Brain microvascular endothelial cell (primary cell): ENCODE results near the gene CENPB.

Source experiments
- DNase-seq: peaks from one replicate; pipeline ENCODE4 v3.0.0-alpha.2; 2020
- H3K27ac ChIP-seq: fragments of 250-450 bp; sonication (Bioruptor Pico); 2 replicates; pipeline ENCODE4 v1.5.1; 2020; ENCODE audit warnings: mild to moderate bottlenecking, moderate library complexity
- H3K27me3 ChIP-seq: fragments of 250-450 bp; sonication (Bioruptor Pico); replicated peaks from 2 replicates; pipeline ENCODE4 v1.5.1; 2020; ENCODE audit warnings: mild to moderate bottlenecking
- H3K36me3 ChIP-seq: fragments of 250-450 bp; sonication (Bioruptor Pico); replicated peaks from 2 replicates; pipeline ENCODE4 v1.5.1; 2020; ENCODE audit warnings: mild to moderate bottlenecking
- H3K4me3 ChIP-seq: 2 replicates; pipeline ENCODE4 v1.5.1; 2011; ENCODE audit warnings: low read depth, mild to moderate bottlenecking, control low read depth, low read length, moderate library complexity
- CTCF ChIP-seq: IDR thresholded peaks from 2 replicates; pipeline ENCODE4 v1.5.1; 2011; ENCODE audit warnings: low read depth, mild to moderate bottlenecking, moderate library complexity, low read length, control low read depth, inconsistent platforms; ENCODE audit errors: missing control alignments
- in situ Hi-C: cut with HindIII; loops from 2 replicates; pipeline ENCODE4 v1.10.0; 2017; ENCODE audit warnings: low sequenced_read_pairs, low pct_ligation_motif_present

CENPB gene

GRCh38 chr20:3777716-3778629 lies 8.6 kb downstream of the CENPB start:
- TF ChIP-seq CTCF: no peak
- no peaks in the 10 kb centered on the region for H3K36me3 ChIP-seq
- in situ Hi-C loops: no loop called here

GRCh38 chr20:3777381-3777715 lies 9.2 kb downstream of the CENPB start:
- H3K27me3 ChIP-seq: peaks cover 8% of the 10 kb centered on the region
- no peak for DNase-seq
- TF ChIP-seq CTCF: no peak
- H3K4me3 ChIP-seq: peak overlapping the region; percentile 58
- H3K27ac ChIP-seq: no peak overlapping the region
- in situ Hi-C loops: no loop called here
- no peaks in the 10 kb centered on the region for H3K36me3 ChIP-seq

More at GRCh38 chr20:3777716-3778629, 8.6 kb downstream of the CENPB start:
- peaks cover 8% of the 10 kb centered on the region for H3K27me3 ChIP-seq
- no peak overlapping the region for H3K27ac ChIP-seq
- peak overlapping the region; percentile 58 for H3K4me3 ChIP-seq
- DNase-seq: peak; percentile 11

DNA sequence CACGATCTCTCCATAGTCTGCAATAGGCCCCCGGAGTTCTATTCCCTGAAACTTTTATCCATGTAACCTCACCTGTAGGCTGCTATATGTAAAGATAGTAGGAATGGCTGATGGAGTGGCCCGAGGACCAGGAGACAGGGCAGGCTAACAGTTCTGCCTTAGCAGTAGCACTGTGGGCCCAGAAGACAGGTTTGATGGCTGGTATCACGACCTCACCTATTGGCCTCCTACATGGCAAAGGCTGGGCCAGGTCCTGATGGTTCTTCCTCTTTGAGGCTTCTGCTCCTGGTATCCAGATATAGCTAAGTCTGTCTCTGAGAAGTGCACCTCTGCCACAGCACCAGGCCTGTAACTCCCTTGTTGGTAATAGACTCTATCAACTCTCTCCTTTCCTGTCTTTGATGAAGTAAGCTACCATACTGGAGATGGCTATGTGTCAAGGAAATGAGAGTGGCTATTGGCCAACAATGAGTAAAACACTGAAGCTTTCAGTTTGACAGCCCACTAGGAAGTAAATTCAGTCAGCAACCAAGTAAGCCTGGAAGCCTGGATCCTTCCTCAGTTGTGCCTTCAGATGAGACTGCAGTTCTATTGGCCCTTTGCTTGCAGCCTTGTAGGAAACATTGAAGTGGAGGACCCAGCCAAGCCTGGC lies 11.0 kb downstream of the CENPB start:
- no peak for DNase-seq
- peaks cover 8% of the 10 kb centered on the region for H3K27me3 ChIP-seq
- H3K36me3 ChIP-seq: no peaks in the 10 kb centered on the region
- H3K27ac ChIP-seq: no peak overlapping the region
- in situ Hi-C loops: no loop called here
- no peak overlapping the region for H3K4me3 ChIP-seq
- TF ChIP-seq CTCF: no peak

DNA sequence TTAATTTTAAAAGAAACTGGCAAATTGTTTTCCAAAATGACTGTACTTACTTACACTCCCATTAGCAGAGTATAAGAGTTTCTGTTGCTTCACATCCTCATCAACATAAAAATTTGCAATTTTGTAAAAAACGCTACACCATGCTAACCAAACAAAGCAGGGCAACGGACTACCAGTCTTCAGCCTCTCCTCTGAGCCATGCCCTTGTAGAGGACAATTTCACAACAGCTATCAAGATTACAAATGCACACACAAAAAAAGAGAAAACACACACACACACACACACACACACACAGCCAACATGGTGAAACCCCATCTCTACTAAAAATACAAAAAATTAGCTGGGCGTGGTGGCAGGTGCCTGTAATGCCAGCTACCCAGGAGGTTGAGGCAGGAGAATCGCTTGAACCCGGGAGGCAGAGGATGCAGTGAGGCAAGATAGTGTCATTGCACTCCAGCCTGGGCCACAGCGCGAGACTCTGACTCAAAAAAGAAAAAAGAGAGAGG lies 14.9 kb downstream of the CENPB start:
- in situ Hi-C loops: no loop called here
- no peak for TF ChIP-seq CTCF
- H3K36me3 ChIP-seq: no peaks in the 10 kb centered on the region
- no peaks in the 10 kb centered on the region for H3K27me3 ChIP-seq
- H3K4me3 ChIP-seq: no peak overlapping the region
- no peak overlapping the region for H3K27ac ChIP-seq
- DNase-seq: no peak

GRCh38 chr20:3768342-3769130 lies 18.0 kb downstream of the CENPB start:
- peak; percentile 74 for DNase-seq
- Histone ChIP-seq H3K4me3 (peak overlapping the region; percentile 77), H3K27ac (peak overlapping the region; percentile 67), H3K36me3 (no peaks in the 10 kb centered on the region), H3K27me3 (no peaks in the 10 kb centered on the region)
- peak; percentile 57 for TF ChIP-seq CTCF
- in situ Hi-C loops: no loop called here
